Measurements from ENCODE around the gene GNAQ. TPM values are rescaled to one million over a fixed set of nuclear protein-coding genes. Genes with fewer than 3 reads are reported as not detected.
A peak's percentile ranks its signal among the peaks of the same experiment; 100 is the strongest.

GNAQ gene
- polyA plus RNA-seq, 1 experiment: 21.4 TPM

DNA sequence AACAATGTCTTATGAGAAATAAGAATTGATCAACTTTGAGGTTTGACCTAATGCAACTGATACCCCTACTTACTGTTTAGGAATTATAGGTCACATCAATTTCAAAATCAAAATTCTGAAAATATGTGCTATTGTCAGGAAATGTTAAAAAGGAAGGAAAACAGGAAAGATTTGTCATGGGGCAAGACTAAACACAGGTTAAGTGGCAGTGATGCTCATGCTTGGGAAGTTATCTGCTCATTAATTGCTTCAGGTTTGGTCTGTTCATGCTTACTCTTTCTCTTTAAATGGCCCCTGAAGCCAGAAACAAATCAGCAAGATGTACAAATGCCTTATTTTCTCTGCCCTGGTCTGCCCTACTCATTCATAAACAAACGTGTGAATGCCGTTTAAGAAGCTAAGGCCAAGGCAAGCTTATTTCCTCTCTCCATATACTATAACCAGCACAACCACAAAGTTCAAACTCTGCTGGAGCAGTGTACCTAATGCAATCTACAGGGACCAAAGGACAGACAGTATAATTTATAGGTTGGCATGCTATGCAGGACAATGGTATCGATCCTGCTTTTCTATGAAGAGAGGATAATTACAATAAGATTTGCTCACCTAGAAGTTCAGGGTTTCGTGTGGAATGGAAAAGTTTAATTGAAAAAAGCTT is 177.2 kb downstream of the GNAQ start:
- H3K36me3 ChIP-seq (ENCODE audit: control insufficient read depth, insufficient read depth, low read length): no peaks in the 10 kb centered on the region
- H3K27me3 ChIP-seq (ENCODE audit: control insufficient read depth, insufficient read depth, low read length): no peaks in the 10 kb centered on the region
- CTCF ChIA-PET: no interaction called here
- POLR2A ChIA-PET: no interaction called here
- no peak for TF ChIP-seq CTCF (IDR thresholded peaks at IDR 0.05; ENCODE audit: insufficient read depth, low read depth, low read length)
- no peak for DNase-seq (ENCODE audit: low read depth)
- H3K4me3 ChIP-seq (ENCODE audit: low read depth, low read length): no peak overlapping the region

GRCh38 chr9:77853716-77854115 is 177.9 kb downstream of the GNAQ start:
- no peak for TF ChIP-seq CTCF (IDR thresholded peaks at IDR 0.05; ENCODE audit: insufficient read depth, low read depth, low read length)
- no peak overlapping the region for H3K4me3 ChIP-seq (ENCODE audit: low read depth, low read length)
- CTCF ChIA-PET: no interaction called here
- no peaks in the 10 kb centered on the region for H3K36me3 ChIP-seq (ENCODE audit: control insufficient read depth, insufficient read depth, low read length)
- POLR2A ChIA-PET: no interaction called here
- DNase-seq (ENCODE audit: low read depth): no peak
- no peaks in the 10 kb centered on the region for H3K27me3 ChIP-seq (ENCODE audit: control insufficient read depth, insufficient read depth, low read length)

GRCh38 chr9:77851882-77852595 is 179.6 kb downstream of the GNAQ start:
- Histone ChIP-seq H3K36me3 (ENCODE audit: control insufficient read depth, insufficient read depth, low read length) (no peaks in the 10 kb centered on the region), H3K4me3 (ENCODE audit: low read depth, low read length) (no peak overlapping the region), H3K27me3 (ENCODE audit: control insufficient read depth, insufficient read depth, low read length) (no peaks in the 10 kb centered on the region)
- no peak for DNase-seq (ENCODE audit: low read depth)
- ChIA-PET CTCF (interaction anchor here (0.9 to 1.0 kb wide), 2 partner anchors 18 to 19 kb away, joined by 3 read pairs; no protein-coding TSS in a partner anchor), POLR2A (no interaction called here)
- TF ChIP-seq CTCF (IDR thresholded peaks at IDR 0.05; ENCODE audit: insufficient read depth, low read depth, low read length): no peak

GRCh38 chr9:77848897-77849296 is 182.7 kb downstream of the GNAQ start:
- ChIA-PET POLR2A (no interaction called here), CTCF (interaction anchor here (0.5 to 1.4 kb wide), 6 partner anchors 11 to 444 kb away, joined by 3 to 6 read pairs (median 4); no protein-coding TSS in a partner anchor)
- no peaks in the 10 kb centered on the region for H3K27me3 ChIP-seq (ENCODE audit: control insufficient read depth, insufficient read depth, low read length)
- no peaks in the 10 kb centered on the region for H3K36me3 ChIP-seq (ENCODE audit: control insufficient read depth, insufficient read depth, low read length)
- peak; percentile 55 for DNase-seq (ENCODE audit: low read depth)
- no peak overlapping the region for H3K4me3 ChIP-seq (ENCODE audit: low read depth, low read length)
- TF ChIP-seq CTCF (IDR thresholded peaks at IDR 0.05; ENCODE audit: insufficient read depth, low read depth, low read length): no peak

GRCh38 chr9:77848404-77848803 is 183.2 kb downstream of the GNAQ start:
- no peak for DNase-seq (ENCODE audit: low read depth)
- Histone ChIP-seq H3K36me3 (ENCODE audit: control insufficient read depth, insufficient read depth, low read length) (no peaks in the 10 kb centered on the region), H3K4me3 (ENCODE audit: low read depth, low read length) (no peak overlapping the region), H3K27me3 (ENCODE audit: control insufficient read depth, insufficient read depth, low read length) (no peaks in the 10 kb centered on the region)
- ChIA-PET CTCF (interaction anchor here (0.5 to 1.4 kb wide), 6 partner anchors 12 to 444 kb away, joined by 3 to 6 read pairs (median 4); no protein-coding TSS in a partner anchor), POLR2A (no interaction called here)
- TF ChIP-seq CTCF (IDR thresholded peaks at IDR 0.05; ENCODE audit: insufficient read depth, low read depth, low read length): no peak

Data from BJ (cell line).